Gastrocnemius medialis (tissue), 4 donors: ENCODE results near the gene TIAM2.

Experiments used
- POLR2A ChIP-seq, 2 donors: fragments of 450-650 bp; IDR thresholded peaks; one replicate each; pipeline ENCODE4 v1.6.1; 2017; ENCODE audit warnings: antibody characterized with exemption in 2 of 2, mild to moderate bottlenecking in 2 of 2, moderate library complexity in 2 of 2
- TF ChIP-seq, protein P1 (sequence below), 5 experiments: fragments of 450-650 bp in 3 of 5; fragments of 200-600 bp in 2 of 5; sonication (generic) in 2 of 5; IDR thresholded peaks in 4 of 5; conservative IDR thresholded peaks in 1 of 5; 1 replicate in 4 of 5; 2 replicates in 1 of 5; pipeline ENCODE4 v1.5.1; 2016 to 2019; ENCODE audit warnings: antibody characterized with exemption in 5 of 5, mild to moderate bottlenecking in 3 of 5, moderate library complexity in 3 of 5

DNA sequence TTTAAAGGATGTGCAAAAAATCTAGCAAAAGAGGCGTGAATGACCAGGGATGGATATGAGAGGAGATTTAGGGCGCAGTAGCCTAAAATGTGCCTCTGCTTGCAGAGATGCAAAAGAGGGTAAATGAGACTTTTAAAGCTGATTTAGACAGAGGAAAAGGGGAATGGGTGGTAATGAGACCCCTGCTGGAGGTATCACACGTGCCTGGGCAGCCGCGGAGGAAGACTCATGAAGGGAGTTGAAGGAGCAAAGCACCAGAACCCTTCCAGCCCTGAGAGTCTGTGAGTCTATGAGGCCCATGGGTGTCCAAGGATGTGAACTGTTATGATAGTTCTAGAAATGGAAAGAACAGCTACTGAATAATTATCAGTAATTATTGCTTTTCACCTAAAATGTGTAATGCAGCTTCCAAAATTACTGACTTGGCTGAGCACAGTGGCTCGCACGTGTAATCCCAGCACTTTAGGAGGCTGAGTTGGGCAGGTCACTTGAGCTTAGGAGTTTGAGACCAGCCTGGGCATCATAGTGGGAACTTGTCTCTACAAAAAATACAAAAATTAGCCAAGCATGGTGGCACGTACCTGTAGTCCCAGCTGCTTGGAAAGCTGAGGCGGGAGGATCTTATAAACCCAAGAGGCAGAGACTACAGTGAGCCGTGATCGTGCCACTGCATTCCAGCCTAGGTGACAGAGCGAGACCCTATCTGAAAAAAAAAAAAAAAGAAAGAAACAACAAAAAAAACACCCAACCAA is 38.2 kb upstream of the TIAM2 start:
- TF ChIP-seq, protein P1, sequence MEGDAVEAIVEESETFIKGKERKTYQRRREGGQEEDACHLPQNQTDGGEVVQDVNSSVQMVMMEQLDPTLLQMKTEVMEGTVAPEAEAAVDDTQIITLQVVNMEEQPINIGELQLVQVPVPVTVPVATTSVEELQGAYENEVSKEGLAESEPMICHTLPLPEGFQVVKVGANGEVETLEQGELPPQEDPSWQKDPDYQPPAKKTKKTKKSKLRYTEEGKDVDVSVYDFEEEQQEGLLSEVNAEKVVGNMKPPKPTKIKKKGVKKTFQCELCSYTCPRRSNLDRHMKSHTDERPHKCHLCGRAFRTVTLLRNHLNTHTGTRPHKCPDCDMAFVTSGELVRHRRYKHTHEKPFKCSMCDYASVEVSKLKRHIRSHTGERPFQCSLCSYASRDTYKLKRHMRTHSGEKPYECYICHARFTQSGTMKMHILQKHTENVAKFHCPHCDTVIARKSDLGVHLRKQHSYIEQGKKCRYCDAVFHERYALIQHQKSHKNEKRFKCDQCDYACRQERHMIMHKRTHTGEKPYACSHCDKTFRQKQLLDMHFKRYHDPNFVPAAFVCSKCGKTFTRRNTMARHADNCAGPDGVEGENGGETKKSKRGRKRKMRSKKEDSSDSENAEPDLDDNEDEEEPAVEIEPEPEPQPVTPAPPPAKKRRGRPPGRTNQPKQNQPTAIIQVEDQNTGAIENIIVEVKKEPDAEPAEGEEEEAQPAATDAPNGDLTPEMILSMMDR (IDR thresholded peaks at IDR 0.05 in 4 of 5, conservative IDR thresholded peaks at IDR 0.05 in 1 of 5): no peak
- TF ChIP-seq POLR2A (IDR thresholded peaks at IDR 0.05): no peak
